Retinal pigment epithelial cell (primary cell): ENCODE data around the gene FAM3C.
A peak's percentile ranks its signal among the peaks of the same experiment; 100 is the strongest.
"Not testable (repeated sequence)": the region's sequence is repeated elsewhere in the genome, so short reads cannot be mapped to it uniquely, and the experiment has no call there.

Experiments
- DNase-seq: peaks from one replicate; pipeline ENCODE4 v3.0.0-alpha.2; 2010; ENCODE audit warnings: low read depth
- H3K4me3 ChIP-seq: 2 replicates; pipeline ENCODE4 v1.5.1; 2011; ENCODE audit warnings: mild to moderate bottlenecking, low read length, control low read depth, moderate library complexity
- CTCF ChIP-seq: conservative IDR thresholded peaks from 2 replicates; pipeline ENCODE4 v1.5.1; 2011; ENCODE audit warnings: low read depth, low read length, control low read depth, inconsistent platforms

FAM3C gene

DNA sequence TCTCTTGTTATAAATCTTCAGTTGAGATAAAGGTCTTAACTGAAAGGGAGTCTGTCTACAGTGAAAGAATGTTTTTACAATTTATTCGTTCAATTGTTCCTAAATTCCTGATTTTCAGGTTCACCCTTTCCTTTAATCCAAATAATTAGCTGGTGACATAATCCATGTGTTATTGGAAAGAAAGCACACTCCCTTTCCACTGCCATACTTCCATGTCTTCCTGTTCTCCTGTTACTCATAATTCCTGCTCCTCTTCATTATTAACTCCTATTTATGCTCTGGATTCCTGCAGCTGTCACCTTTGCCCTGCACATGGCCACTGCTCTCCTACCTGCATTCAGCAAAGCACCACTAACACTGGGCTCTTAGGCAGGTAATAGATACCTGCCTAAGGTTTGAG lies 40.0 kb upstream of the FAM3C start:
- no peak overlapping the region for H3K4me3 ChIP-seq
- no peak for TF ChIP-seq CTCF
- DNase-seq, result no peak

GRCh38 chr7:121433775-121434174 lies 37.7 kb upstream of the FAM3C start:
- no peak for DNase-seq
- TF ChIP-seq CTCF, result no peak
- no peak overlapping the region for H3K4me3 ChIP-seq

DNA sequence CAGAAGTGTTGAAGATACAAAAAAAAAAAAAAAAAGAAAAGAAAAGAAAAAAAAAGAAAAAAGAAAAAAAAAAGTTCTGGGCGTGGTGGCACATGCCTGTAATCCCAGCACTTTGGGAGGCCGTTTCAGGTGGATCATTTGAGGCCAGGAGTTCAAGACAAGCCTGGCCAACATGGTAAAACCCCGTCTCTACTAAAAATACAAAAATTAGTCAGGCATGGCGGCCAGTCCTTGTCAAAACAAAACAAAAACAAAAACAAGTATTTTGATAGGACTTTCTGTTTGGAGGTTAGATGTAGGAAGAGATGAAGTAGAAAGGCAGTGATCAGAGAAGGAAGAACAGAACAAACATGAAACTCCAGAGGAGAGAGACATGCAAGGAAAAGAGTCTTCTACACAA lies 36.4 kb upstream of the FAM3C start:
- H3K4me3 ChIP-seq, DNase-seq: not testable (repeated sequence)

DNA sequence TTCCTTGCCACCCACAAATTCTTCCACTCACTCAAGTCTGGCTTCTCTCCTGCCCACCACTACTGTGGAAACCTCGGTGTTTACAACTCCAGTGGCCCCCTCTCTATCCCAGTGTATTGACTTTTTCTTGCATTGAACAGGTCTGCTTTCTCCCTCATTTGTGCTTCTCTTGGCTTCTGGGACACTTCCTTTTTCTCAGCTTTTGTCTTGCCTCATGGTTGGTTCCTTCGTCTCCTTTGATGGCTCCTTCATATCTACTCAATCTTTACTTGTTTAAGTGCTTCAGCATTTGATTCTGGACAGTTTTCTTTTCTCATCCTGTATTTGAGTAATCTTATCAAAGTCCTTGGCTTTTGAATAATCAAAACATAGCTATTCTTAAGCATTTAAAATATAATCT lies 35.9 kb upstream of the FAM3C start:
- no peak for DNase-seq
- no peak overlapping the region for H3K4me3 ChIP-seq
- TF ChIP-seq CTCF, result no peak

GRCh38 chr7:121431389-121431995 lies 35.4 kb upstream of the FAM3C start:
- DNase-seq, result no peak
- H3K4me3 ChIP-seq, result no peak overlapping the region
- TF ChIP-seq CTCF, result no peak

DNA sequence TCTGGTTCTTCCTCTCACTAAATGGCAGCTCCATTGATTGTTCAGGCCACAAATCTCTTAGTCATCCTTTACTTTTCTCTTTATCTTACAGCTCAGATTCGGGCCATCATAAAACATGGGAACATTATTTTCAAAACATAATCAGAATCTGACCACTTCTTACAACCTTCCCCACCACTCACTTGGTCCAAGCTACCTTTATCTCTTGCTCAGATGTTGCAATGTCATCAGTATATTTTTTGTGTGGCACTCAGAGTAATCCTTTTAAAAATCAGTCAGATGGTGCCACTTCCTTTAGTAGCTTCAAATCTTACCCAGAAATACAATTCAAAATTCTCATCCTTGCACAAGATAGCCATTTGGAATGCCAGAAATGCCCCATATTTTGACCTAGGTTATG lies 34.5 kb upstream of the FAM3C start:
- DNase-seq, result no peak
- no peak for TF ChIP-seq CTCF
- no peak overlapping the region for H3K4me3 ChIP-seq

GRCh38 chr7:121429798-121430197 lies 33.7 kb upstream of the FAM3C start:
- no peak for DNase-seq
- TF ChIP-seq CTCF, result no peak
- no peak overlapping the region for H3K4me3 ChIP-seq

DNA sequence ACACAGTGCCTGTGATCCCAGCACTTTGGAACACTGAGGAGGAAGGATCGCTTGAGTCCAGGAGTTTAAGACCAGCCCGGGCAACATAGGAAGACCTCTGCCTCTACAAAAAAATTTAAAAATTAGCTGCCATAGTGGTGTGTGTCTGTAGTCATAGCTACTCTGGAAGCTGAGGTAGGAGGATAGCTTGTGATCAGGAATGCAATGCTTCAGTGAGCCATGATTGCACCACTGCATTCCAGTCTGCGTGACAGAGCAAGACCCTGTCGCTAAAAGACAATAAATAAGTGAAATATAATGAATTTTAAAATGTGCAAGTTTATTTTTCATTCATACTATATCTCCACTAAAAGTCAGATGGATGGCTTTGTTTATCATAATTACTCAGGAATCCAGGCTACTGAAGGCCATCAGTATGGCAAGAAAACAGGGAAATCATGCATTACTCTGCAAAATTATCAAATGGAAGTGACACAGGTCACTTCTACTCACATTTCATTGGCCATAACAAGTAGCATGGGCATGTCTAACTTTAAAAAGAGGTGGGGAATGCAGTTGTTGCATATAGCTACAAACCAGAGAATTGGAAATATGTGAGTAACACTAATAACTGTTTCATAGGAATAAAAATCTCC lies 32.9 kb upstream of the FAM3C start:
- no peak for TF ChIP-seq CTCF
- no peak overlapping the region for H3K4me3 ChIP-seq
- DNase-seq, result peak; percentile 29

- not testable (repeated sequence) for H3K4me3 ChIP-seq
Measured at GRCh38 chr7:121421743-121422142, 25.6 kb upstream of the FAM3C start.

More at GRCh38 chr7:121421743-121422142, 25.6 kb upstream of the FAM3C start:
- not testable (repeated sequence) for DNase-seq
